SK-N-SH treated with all-trans-retinoic acid at 6 μM for 48 hours (cell line): ENCODE measurements around the gene FITM1.

Experiments used
- CSDC2 ChIP-seq: fragments of 250-450 bp; sonication (Bioruptor Pico); IDR thresholded peaks from 2 replicates; pipeline ENCODE4 v1.5.0; 2020; ENCODE audit warnings: mild to moderate bottlenecking, moderate library complexity
- GLIS3 ChIP-seq: fragments of 250-450 bp; sonication (Bioruptor Pico); IDR thresholded peaks from 2 replicates; pipeline ENCODE4 v1.5.0; 2020; ENCODE audit warnings: mild to moderate bottlenecking, moderate library complexity
- TCF4 ChIP-seq: fragments of 250-450 bp; sonication (Bioruptor Pico); IDR thresholded peaks from 2 replicates; pipeline ENCODE4 v1.8.0; 2021; ENCODE audit warnings: mild to moderate bottlenecking, moderate library complexity, borderline replicate concordance
- ZFP3 ChIP-seq: fragments of 250-450 bp; sonication (Bioruptor Pico); IDR thresholded peaks from 2 replicates; pipeline ENCODE4 v1.5.0; 2020; ENCODE audit warnings: mild to moderate bottlenecking, moderate library complexity

- no peak for TF ChIP-seq CSDC2
- no peak for TF ChIP-seq TCF4 (CRISPR knock-in tag)
- TF ChIP-seq GLIS3 (CRISPR knock-in tag), result no peak
- TF ChIP-seq ZFP3 (CRISPR knock-in tag), result no peak
These were observed 14.8 kb downstream of the FITM1 start for GRCh38 chr14:24145219-24145618.
